ENCODE measurements around the gene TRPM2. TPM values are rescaled to one million over a fixed set of nuclear protein-coding genes. Genes with fewer than 3 reads are reported as not detected.

TRPM2 gene
- total RNA-seq, 1 donor from 2014 or later: 3.9 TPM

- POLR2A ChIA-PET: no interaction called here
- TF ChIP-seq, protein P1, sequence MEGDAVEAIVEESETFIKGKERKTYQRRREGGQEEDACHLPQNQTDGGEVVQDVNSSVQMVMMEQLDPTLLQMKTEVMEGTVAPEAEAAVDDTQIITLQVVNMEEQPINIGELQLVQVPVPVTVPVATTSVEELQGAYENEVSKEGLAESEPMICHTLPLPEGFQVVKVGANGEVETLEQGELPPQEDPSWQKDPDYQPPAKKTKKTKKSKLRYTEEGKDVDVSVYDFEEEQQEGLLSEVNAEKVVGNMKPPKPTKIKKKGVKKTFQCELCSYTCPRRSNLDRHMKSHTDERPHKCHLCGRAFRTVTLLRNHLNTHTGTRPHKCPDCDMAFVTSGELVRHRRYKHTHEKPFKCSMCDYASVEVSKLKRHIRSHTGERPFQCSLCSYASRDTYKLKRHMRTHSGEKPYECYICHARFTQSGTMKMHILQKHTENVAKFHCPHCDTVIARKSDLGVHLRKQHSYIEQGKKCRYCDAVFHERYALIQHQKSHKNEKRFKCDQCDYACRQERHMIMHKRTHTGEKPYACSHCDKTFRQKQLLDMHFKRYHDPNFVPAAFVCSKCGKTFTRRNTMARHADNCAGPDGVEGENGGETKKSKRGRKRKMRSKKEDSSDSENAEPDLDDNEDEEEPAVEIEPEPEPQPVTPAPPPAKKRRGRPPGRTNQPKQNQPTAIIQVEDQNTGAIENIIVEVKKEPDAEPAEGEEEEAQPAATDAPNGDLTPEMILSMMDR (IDR thresholded peaks at IDR 0.05): no peak
- intact Hi-C loops (cut with micrococcal nuclease): loop anchor here (10.0 kb wide), 1 partner anchor 154 kb away; the partner anchor contains the start of gene PFKL
- Mint-ChIP-seq H3K4me1 (peaks cover 2% of the 10 kb centered on the region), H3K36me3 (ENCODE audit: low read depth) (no peaks in the 10 kb centered on the region), H3K9me3 (peaks cover 4% of the 10 kb centered on the region), H3K27ac (no peak overlapping the region), H3K4me3 (no peak overlapping the region), H3K27me3 (no peaks in the 10 kb centered on the region)
- CTCF ChIA-PET: no interaction called here
- DNase-seq (no peak), ATAC-seq (ENCODE audit: low read depth) (no peak)
Observed at GRCh38 chr21:44458971-44459711, 105.7 kb downstream of the TRPM2 start.

- H3K4me3 Mint-ChIP-seq: no peak overlapping the region
- no peaks in the 10 kb centered on the region for H3K9me3 Mint-ChIP-seq
- H3K4me1 Mint-ChIP-seq: peaks cover 2% of the 10 kb centered on the region
- intact Hi-C loops (cut with micrococcal nuclease): loop anchor here (10.0 kb wide), 1 partner anchor 155 kb away; the partner anchor contains the start of gene PFKL
- DNase-seq: no peak
- no peak overlapping the region for H3K27ac Mint-ChIP-seq
- ChIA-PET CTCF (no interaction called here), POLR2A (no interaction called here)
- TF ChIP-seq, protein P1 (IDR thresholded peaks at IDR 0.05): no peak
- ATAC-seq (ENCODE audit: low read depth): no peak
- no peaks in the 10 kb centered on the region for H3K36me3 Mint-ChIP-seq (ENCODE audit: low read depth)
- H3K27me3 Mint-ChIP-seq: no peaks in the 10 kb centered on the region
Observed at GRCh38 chr21:44459712-44460440, 106.5 kb downstream of the TRPM2 start.

- Mint-ChIP-seq H3K36me3 (ENCODE audit: low read depth) (no peaks in the 10 kb centered on the region), H3K9me3 (no peaks in the 10 kb centered on the region), H3K4me3 (no peak overlapping the region), H3K4me1 (peaks cover 2% of the 10 kb centered on the region), H3K27me3 (no peaks in the 10 kb centered on the region), H3K27ac (no peak overlapping the region)
- DNase-seq: no peak
- POLR2A ChIA-PET: no interaction called here
- no peak for ATAC-seq (ENCODE audit: low read depth)
- CTCF ChIA-PET: no interaction called here
- TF ChIP-seq, protein P1 (IDR thresholded peaks at IDR 0.05): no peak
- intact Hi-C loops (cut with micrococcal nuclease): no loop called here
Observed at GRCh38 chr21:44460441-44460755, 107.0 kb downstream of the TRPM2 start.

DNA sequence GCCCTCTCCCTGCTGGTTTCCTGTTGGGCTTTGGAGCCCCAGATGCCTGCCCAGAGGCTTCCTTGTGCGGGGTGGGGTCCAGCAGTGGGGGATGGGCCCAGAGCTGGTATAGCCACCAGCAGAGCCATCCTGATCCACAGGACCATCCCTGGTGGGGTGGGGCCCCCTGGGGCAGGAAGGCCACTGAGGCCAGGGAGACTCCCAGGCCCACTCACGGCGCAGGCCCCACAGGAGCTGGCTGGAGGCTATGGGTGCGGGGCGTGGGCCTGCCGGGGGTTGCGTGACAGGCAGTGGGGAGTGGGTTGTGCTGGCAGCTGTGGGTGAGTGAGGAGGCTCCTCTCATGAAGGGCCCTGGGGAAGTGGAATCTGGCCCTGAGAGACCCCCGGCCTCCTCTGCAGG, 107.6 kb downstream of the TRPM2 start:
- TF ChIP-seq, protein P1 (IDR thresholded peaks at IDR 0.05): no peak
- ATAC-seq (ENCODE audit: low read depth): no peak
- Mint-ChIP-seq H3K4me3 (no peak overlapping the region), H3K36me3 (ENCODE audit: low read depth) (no peaks in the 10 kb centered on the region), H3K4me1 (peaks cover 2% of the 10 kb centered on the region), H3K9me3 (no peaks in the 10 kb centered on the region), H3K27ac (no peak overlapping the region), H3K27me3 (no peaks in the 10 kb centered on the region)
- POLR2A ChIA-PET: no interaction called here
- DNase-seq: no peak
- intact Hi-C loops (cut with micrococcal nuclease): no loop called here
- CTCF ChIA-PET: no interaction called here

DNA sequence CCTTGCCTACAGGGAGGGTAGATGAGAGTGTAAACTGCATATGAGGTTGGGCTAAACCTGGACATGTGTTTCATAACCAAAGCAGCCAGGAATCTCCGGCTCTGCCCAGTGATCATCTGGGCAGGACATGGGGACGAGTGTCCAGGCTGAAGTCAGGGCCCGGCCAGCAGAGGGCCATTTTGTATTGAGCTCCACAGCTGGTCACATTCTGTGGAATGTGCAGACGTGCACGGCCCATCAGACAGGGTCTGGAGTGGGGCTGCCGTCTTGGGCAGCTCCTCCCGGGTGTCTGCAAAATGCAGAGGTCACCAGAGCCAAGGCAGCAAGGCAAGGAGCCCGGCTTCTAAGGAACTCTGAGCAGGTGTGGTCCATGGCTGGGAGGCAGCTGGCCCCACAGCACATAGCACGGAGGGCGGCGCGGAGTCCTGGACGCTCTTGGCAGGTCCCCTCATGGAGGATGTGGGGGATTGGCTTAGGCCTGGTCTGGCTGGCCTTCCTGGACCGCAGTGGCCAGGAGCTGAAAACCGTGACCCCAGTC, 108.1 kb downstream of the TRPM2 start:
- no peaks in the 10 kb centered on the region for H3K36me3 Mint-ChIP-seq (ENCODE audit: low read depth)
- DNase-seq (no peak), ATAC-seq (ENCODE audit: low read depth) (no peak)
- TF ChIP-seq, protein P1 (IDR thresholded peaks at IDR 0.05): no peak
- no peaks in the 10 kb centered on the region for H3K27me3 Mint-ChIP-seq
- no peak overlapping the region for H3K4me3 Mint-ChIP-seq
- H3K4me1 Mint-ChIP-seq: no peaks in the 10 kb centered on the region
- POLR2A ChIA-PET: no interaction called here
- intact Hi-C loops (cut with micrococcal nuclease): no loop called here
- no peak overlapping the region for H3K27ac Mint-ChIP-seq
- H3K9me3 Mint-ChIP-seq: no peaks in the 10 kb centered on the region
- CTCF ChIA-PET: no interaction called here

Measured in activated B cell treated with CpG ODN at 0.5 μM for 24 hours (primary cell).